GM12878 (cell line): Measurements from ENCODE around the gene SGTB. TPM values are rescaled to one million over a fixed set of nuclear protein-coding genes. Genes with fewer than 3 reads are reported as not detected.

Experiments used
- ATAC-seq: fragments of 200-7000 bp; cut with Tn5 transposase; 3 replicates; pipeline ENCODE4 v1.9.1; 2020; ENCODE audit warnings: mild to moderate bottlenecking, moderate library complexity
- BruUV-seq: library from RNA; stranded (reverse); fragments of 400-500 nt; replicated peaks from 2 replicates; lab custom pipeline; 2021; lab: Mats Ljungman, UMichigan
- CTCF ChIA-PET: fragments of 300-600 bp; sonication (Branson Sonifier 250); formaldehyde crosslinking; extraction: SDS; loops from one replicate; lab custom pipeline; 2021; ENCODE audit warnings: inconsistent platforms; lab: Yijun Ruan, JAX
- POLR2A ChIA-PET: fragments of 350-600 bp; formaldehyde crosslinking; extraction: SDS; loops from one replicate; lab custom pipeline; 2021; ENCODE audit warnings: inconsistent platforms; lab: Charles Lee
- RAD21 ChIA-PET: fragments of 300-600 bp; sonication (Branson Sonifier 250); formaldehyde crosslinking; loops from one replicate; lab custom pipeline; 2023; ENCODE audit warnings: antibody characterized with exemption; ENCODE audit not compliant: unreplicated experiment; lab: Charles Lee
- SMC1A ChIA-PET: fragments of 300-600 bp; sonication (Branson Sonifier 250); formaldehyde crosslinking; loops from one replicate; lab custom pipeline; 2023; ENCODE audit not compliant: unreplicated experiment, uncharacterized antibody; lab: Charles Lee
- DNase-seq: peaks from one replicate; pipeline ENCODE4 v3.0.0-alpha.2; 2011; ENCODE audit warnings: low read depth, low spot score
- FAIRE-seq: peaks from 3 replicates; lab custom pipeline; 2011; peaks lifted over from hg19 to GRCh38; lab: Jason Lieb, UNC
- H2AFZ ChIP-seq: 2 replicates; pipeline ENCODE4 v1.6.0; 2011; ENCODE audit warnings: low read depth, low read length, control low read depth; ENCODE audit not compliant: control insufficient read depth
- H3K27ac ChIP-seq: 2 replicates; pipeline ENCODE4 v1.5.1; 2011; ENCODE audit warnings: control low read depth; ENCODE audit not compliant: control insufficient read depth, insufficient read depth
- H3K27me3 ChIP-seq, 2 experiments: replicated peaks in 1 of 2; 2 replicates each; pipeline versions ENCODE4 v1.6.0 to v1.6.1; 2011; ENCODE audit warnings: low read length in 1 of 2; ENCODE audit not compliant: control insufficient read depth in 2 of 2, insufficient read depth in 2 of 2
- H3K36me3 ChIP-seq, 2 experiments: 2 replicates each; pipeline ENCODE4 v1.5.1; 2011; ENCODE audit warnings: low read length in 1 of 2; ENCODE audit not compliant: control insufficient read depth in 2 of 2, insufficient read depth in 2 of 2
- H3K4me1 ChIP-seq: 2 replicates; pipeline ENCODE4 v1.6.1; 2011; ENCODE audit warnings: mild to moderate bottlenecking, low read length, moderate library complexity, mixed read lengths; ENCODE audit not compliant: control insufficient read depth, insufficient read depth
- H3K4me2 ChIP-seq: 2 replicates; pipeline ENCODE4 v1.6.0; 2011; ENCODE audit warnings: control low read depth; ENCODE audit not compliant: control insufficient read depth, insufficient read depth
- H3K4me3 ChIP-seq: fragments of 200-600 bp; sonication (generic); 2 replicates; pipeline ENCODE4 v1.5.1; 2016
- H3K79me2 ChIP-seq: 2 replicates; pipeline ENCODE4 v1.6.0; 2011; ENCODE audit warnings: low read length; ENCODE audit not compliant: control insufficient read depth, insufficient read depth
- H3K9ac ChIP-seq: 2 replicates; pipeline ENCODE4 v1.8.0; 2011; ENCODE audit warnings: low read length, control low read depth, mixed read lengths; ENCODE audit not compliant: control insufficient read depth, insufficient read depth
- H3K9me3 ChIP-seq: replicated peaks from 3 replicates; pipeline ENCODE4 v1.5.1; 2011; ENCODE audit warnings: mild to moderate bottlenecking, low read length; ENCODE audit not compliant: control insufficient read depth, insufficient read depth
- H4K20me1 ChIP-seq: 2 replicates; pipeline ENCODE4 v1.6.0; 2011; ENCODE audit not compliant: control insufficient read depth, insufficient read depth
- JUND ChIP-seq: IDR thresholded peaks from 2 replicates; pipeline ENCODE4 v1.6.1; 2012; ENCODE audit warnings: low read depth, mild to moderate bottlenecking, low read length, improper control_type of control experiment, moderate library complexity
- NR2C1 ChIP-seq: fragments of 450-650 bp; IDR thresholded peaks from 2 replicates; pipeline ENCODE4 v1.6.1; 2017; ENCODE audit warnings: antibody characterized with exemption, mild to moderate bottlenecking, moderate library complexity
- RFX5 ChIP-seq: IDR thresholded peaks from 2 replicates; pipeline ENCODE4 v1.6.1; 2011; ENCODE audit warnings: low read depth, low read length, improper control_type of control experiment
- SRF ChIP-seq, 2 experiments: IDR thresholded peaks; 2 replicates each; pipeline ENCODE4 v1.6.1; 2011; ENCODE audit warnings: low read depth in 2 of 2, low read length in 2 of 2, mild to moderate bottlenecking in 1 of 2, moderate library complexity in 1 of 2
- ZNF687 ChIP-seq: fragments of 450-650 bp; IDR thresholded peaks from 2 replicates; pipeline ENCODE4 v1.6.1; 2017; ENCODE audit warnings: mild to moderate bottlenecking, moderate library complexity
- in situ Hi-C: fragments of 300-500 bp; cut with MboI; formaldehyde crosslinking; loops from 9 replicates; pipeline ENCODE4 v1.14.3; 2018; ENCODE audit warnings: mixed read lengths
- intact Hi-C: fragments of 100-400 bp; cut with micrococcal nuclease; formaldehyde crosslinking; loops from one replicate; pipeline ENCODE4 v1.14.2; 2022; ENCODE audit not compliant: unreplicated experiment
- polyA plus RNA-seq, 11 experiments: library from polyadenylated mRNA; depleted of rRNA in 4 of 11; unstranded in 6 of 11; stranded (reverse) in 5 of 11; fragments of >200 nt; fragmentation: Nextera tagmentation in 4 of 11; fragmentation: Illumina TruSeq in 1 of 11; extraction: Ambion mirVana in 4 of 11; extraction: Trizol in 1 of 11; gene quantifications; 1 replicate in 1 of 11; 2 replicates in 10 of 11; pipeline versions ENCODE4 v1.2.1 to v1.2.3, GENCODE V29; 2011 to 2016; ENCODE audit warnings: inconsistent platforms in 2 of 11, missing spikeins in 2 of 11, low read depth in 1 of 11
- total RNA-seq, 4 experiments: library from RNA; depleted of rRNA in 3 of 4; stranded (reverse); fragments of >200 nt in 3 of 4; fragmentation: Illumina TruSeq in 1 of 4; extraction: Trizol in 1 of 4; gene quantifications; 2 replicates each; pipeline versions ENCODE4 v1.2.1 to v1.2.3, GENCODE V29; 2013 to 2021

Gene SGTB
- total and polyA plus RNA-seq, 10 of the 15 experiments (the other 5 are each of a cell fraction or from before 2014, with no cell fraction given): 1.0 to 7.8 (median 5.4) TPM

GRCh38 chr5:65674749-65675148 lies 47.2 kb downstream of the SGTB start:
- H3K9ac ChIP-seq: no peak overlapping the region
- in situ Hi-C loops (no loop called here), intact Hi-C loops (no loop called here)
- H3K27ac ChIP-seq: no peak overlapping the region
- H3K79me2 ChIP-seq: no peaks in the 10 kb centered on the region
- ATAC-seq: no peak
- POLR2A ChIA-PET: no interaction called here
- SMC1A ChIA-PET: no interaction called here
- H3K36me3 ChIP-seq: peaks cover 0 to 2% of the 10 kb centered on the region in 2 experiments; a peak in 2 of 4 replicates
- no peaks in the 10 kb centered on the region for H3K9me3 ChIP-seq
- H3K4me2 ChIP-seq: no peak overlapping the region
- H3K27me3 ChIP-seq: no peaks in the 10 kb centered on the region
- DNase-seq: no peak
- no TSS peak for BruUV-seq
- TF ChIP-seq JUND (no peak), RFX5 (no peak), ZNF687 (no peak), NR2C1 (no peak), SRF (IDR thresholded peaks at IDR 0.05; ENCODE audit: low read depth in 2 of 2, low read length in 2 of 2) (no peak)
- no peaks in the 10 kb centered on the region for H4K20me1 ChIP-seq
- no peak overlapping the region for H3K4me3 ChIP-seq
- no peak overlapping the region for H2AFZ ChIP-seq
- RAD21 ChIA-PET: no interaction called here
- no peaks in the 10 kb centered on the region for H3K4me1 ChIP-seq
- CTCF ChIA-PET: no interaction called here
- FAIRE-seq: no peak
